DMS79 (cell line): ENCODE data around the gene PLEKHA3.
"Not testable (repeated sequence)": the region's sequence is repeated elsewhere in the genome, so short reads cannot be mapped to it uniquely, and the experiment has no call there.

Experiments
- DNase-seq: peaks from one replicate; lab custom pipeline; 2025; lab: John Stamatoyannopoulos, UW

The PLEKHA3 gene

DNA sequence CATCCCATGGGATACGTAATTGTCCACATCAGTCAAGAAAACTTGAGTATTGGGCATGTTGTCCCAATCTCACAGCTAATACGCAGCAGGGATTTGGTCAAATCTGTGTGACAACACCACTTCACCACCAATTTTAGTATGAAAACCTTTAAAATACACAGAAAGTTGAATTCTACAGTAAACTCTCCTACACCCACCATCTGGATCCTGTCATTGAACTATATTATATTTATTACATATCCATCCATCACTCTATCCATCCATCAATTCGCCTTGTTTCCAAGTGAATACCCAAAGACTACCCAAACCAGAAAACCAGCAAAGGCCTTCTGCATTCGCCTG is 1.0 kb upstream of the PLEKHA3 start:
- DNase-seq = no peak

DNA sequence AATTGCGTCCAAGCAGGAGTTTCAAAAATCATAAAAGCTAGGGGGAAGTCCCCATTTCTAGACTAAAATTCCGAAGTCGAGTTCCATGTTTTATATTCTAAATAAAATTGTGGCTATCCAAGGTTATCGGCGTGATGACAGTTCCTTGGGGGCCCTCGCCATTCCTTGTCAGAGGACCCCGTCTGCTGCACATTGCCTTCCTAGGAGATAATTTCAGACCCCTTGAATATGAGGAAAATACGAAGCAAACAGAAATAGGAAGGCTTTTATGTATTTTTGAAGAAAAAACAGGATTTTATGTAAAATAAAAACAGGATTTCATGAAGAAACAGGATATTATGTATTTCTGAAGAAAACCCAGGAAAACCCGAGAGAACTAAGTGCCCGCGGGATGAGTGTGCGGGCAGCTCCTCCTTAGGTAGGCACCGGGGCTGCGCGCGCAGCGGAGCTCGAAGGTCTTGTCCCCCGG is 465 bp upstream of the PLEKHA3 start:
- DNase-seq = no peak

DNA sequence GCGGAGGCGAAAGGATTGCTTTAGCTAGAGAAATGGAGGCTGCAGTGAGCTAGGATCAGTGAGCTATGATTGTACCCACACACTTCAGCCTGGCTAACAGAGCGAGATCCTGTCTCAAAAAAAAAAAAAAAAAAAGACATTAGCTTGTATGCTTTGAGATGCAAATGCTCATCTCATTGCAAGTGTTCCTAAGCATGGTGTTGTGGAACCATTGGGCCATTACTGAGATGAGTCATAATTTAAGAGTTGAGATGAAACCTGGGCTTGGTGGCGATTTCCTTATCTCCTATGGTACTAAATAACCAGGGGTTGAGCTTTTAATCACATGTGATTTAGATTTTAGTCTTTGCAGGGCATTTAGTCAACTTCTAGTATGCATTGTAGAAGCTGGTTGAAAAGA is 2.2 kb downstream of the PLEKHA3 start:
- DNase-seq = peak; percentile 3

DNA sequence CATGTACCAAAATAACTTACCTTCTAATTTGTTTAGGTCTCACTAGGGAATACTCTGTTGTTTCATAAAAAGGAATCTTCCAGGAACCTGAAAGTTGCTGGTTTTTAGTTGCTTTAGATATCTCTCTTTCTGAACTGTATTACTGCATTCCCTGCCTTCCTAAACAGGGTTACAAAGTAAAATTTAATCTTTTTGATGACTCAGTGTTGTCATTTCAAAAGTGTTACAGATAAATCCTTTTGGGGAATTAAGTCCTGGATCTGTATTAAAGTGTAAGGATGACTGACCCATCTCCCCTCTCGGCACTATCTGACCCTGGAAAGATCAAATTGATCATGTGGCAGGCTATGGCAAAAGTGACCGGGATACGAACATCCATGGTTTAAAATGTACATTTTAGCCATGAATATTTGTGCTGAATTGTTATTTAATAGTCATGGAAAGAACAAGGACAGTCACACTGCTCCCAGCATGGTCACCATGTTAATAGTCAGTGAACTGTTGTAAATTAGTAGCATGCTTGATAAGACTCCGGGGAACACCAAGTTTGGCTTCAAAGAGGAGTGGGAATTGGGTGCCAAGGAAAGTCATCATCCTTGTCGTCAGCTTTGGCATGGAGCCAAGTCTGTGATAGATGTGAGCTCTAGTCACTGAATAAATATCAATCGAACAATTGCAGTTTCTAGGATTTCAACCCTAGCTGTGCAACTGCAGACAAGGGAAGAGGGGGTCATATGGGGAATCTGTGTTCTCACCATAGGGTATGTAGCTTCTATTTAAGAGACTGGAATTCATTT is 4.2 kb downstream of the PLEKHA3 start:
- DNase-seq = peak; percentile 62

DNA sequence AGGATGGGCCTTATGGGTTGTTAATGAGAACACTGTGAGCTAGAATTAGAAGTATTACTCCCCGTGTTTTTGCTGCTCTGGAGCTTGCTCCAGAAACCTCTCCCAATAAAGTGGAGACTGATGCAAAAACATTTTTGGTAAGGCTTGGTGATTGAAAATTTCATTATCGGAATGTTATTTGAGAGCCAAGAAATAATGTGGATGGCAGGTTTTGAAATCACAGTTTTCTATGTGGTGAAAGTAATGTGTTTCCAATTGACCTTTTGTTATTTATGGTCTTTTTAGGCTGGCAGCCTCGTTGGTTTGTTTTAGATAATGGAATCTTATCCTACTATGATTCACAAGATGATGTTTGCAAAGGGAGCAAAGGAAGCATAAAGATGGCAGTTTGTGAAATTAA is 5.1 kb downstream of the PLEKHA3 start:
- DNase-seq = no peak

DNA sequence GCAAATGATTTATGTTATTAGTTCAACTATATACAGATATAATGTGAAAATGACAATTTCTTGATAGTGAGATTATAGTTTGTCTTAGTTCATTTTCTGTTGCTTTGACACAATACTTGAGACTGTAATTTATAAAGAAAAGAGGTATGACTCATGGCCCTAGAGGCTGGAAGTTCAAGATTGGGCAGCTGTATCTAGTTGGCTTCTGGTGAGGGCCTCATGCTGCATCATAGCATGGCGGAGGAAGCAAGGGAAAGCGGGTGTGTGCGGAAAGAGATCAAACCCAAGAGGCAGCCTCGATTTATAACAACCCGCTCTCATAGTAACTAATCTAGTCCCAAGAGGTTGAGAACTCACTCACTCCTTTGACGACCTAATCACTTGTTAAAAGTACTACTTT is 11.4 kb downstream of the PLEKHA3 start:
- no peak for DNase-seq

DNA sequence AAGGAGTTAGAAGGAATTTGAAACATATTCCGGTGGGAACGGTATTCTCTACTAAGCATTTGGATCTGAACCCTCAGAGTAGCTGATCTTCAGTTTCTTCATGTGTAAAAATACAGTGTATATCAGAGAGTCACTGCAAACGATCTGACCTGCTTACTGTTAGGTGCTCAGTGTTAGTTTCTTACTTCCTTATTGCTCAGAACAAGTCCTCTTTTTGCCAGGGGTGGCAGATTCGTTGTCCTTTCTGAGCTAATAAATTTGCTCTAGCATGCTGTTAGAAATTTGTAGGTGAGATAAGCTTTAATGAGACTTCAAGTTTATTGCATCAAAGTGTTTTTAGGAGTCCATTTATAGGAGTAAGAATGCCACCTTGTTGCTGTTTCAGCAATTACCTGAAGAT is 15.8 kb downstream of the PLEKHA3 start:
- no peak for DNase-seq

DNA sequence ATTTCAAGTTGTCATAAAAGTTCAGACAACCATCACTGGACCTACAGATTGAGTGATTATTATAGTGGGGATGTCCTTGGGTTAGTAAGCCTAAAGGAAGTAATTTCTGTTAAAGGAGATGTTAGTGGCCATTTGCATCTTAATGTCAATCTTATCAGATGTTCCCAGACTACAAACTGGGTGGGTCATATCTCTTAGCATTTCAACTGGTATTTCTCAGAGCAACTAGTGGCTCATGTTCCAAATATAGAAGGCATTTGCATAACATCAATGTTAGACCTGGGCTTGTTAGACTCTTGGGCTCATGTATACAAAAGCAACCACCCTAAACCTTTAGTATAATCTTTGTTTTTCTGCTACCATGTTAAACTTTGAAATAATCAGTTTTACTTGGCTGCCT is 17.9 kb downstream of the PLEKHA3 start:
- no peak for DNase-seq

DNA sequence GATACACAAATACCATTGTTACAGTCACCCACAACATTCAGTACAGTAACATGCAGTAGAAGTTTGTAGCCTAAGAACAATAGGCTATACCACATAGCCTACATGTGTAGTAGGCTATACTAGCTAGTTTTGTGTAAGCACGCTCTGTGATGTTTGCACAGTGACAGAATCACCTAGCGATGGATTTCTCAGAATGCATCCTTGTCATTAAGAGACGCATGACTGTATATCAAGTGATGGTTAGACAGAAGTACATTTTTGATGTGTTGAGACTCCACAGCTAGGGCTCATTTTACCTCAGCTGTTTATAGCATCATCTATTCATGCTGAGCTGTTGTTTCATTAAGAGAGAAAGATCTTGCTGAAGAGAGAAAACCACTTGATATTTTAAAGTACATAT is 19.4 kb downstream of the PLEKHA3 start:
- no peak for DNase-seq

DNA sequence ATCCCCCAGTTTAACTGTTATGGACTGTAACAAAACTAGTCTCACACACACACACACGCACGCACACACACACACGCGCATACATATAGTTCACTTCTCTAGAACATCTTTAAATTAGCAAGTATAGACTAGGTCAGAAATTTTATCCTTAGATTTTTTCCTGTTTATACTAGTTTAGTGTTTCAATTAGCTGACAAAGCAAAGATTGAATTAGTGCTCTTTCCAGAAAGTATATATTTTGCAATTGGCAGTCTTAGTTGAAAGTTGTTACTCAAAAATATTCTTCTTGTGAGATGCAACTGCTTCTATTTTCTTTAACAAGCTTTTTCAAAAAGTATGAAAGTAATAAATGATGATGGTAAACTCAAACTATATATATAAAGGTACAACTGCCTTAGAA is 22.5 kb downstream of the PLEKHA3 start:
- no peak for DNase-seq

DNA sequence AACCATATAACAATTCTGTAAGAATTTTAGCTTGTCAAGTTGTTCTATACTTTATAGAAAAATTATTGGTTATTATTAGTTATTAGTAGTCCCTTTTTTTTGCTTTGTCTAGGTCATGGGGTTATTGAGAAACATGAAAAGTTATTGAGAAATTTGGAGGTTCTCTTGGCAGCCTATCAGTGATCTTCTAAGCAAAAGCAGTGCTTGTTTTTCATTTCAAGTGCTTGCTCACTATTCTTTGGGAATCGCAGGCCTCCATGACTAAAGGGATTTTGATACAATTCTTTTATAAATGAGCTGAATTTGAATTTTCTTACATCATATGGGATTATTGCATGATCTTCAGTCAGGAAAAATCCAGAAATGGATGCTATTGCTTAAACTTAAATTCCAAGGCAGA is 25.8 kb downstream of the PLEKHA3 start:
- DNase-seq = no peak

DNA sequence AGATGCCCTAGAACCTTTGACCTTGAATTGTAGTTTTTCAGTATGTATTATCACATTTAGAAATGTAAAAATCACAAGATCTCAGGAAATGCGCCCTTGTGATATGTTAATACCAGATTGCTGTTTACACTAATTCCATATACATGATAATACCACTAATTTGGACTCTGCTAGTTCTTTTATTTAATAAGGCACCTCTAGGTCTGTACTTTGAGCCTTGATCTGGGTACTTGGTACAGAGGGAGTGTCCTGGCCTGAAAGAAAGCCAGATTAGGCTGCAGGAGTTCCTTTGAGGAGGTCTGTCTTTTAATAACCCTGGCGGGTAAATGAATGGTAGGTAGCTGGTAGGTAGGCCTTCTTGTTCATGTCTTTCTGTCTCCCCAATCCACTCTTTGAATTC is 26.3 kb downstream of the PLEKHA3 start:
- no peak for DNase-seq

DNA sequence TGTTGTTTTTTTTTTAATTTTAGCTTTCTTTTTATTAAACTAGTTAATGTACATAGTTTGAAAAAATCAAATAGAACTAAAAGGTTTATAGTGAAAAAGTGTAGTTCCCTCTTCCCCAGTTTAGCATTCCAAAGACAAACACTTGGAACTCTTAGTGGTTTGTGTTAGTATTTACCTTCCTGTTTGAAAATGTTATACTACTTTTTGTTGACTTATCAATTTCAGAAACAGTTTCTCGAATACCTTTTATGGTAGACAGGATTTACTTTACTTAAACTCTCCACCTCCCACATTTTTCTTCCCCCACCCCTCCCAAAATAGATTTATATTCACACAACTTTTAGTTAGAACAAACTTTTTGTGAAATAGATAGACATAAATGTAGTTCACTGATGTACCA is 26.7 kb downstream of the PLEKHA3 start:
- DNase-seq = no peak

DNA sequence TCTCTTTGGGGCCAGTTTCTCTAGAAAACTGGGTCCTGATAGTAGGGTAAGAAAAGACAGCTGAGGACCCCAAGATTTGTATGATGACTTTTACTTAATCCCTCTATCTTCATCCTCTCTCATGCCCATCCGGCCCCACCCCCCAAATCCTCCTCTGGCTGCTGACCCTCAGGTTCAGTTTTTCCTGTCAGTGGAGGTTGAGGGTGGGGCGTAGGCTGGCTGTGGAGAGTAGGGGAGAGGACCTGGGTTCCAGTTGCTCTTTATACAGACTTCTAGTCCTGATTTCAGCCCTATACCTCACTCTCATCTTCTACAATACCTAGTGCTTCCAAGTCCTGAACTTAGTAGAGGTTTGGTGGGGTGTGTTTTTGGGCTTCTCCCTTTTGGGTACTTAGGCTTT is 28.4 kb downstream of the PLEKHA3 start:
- no peak for DNase-seq

DNA sequence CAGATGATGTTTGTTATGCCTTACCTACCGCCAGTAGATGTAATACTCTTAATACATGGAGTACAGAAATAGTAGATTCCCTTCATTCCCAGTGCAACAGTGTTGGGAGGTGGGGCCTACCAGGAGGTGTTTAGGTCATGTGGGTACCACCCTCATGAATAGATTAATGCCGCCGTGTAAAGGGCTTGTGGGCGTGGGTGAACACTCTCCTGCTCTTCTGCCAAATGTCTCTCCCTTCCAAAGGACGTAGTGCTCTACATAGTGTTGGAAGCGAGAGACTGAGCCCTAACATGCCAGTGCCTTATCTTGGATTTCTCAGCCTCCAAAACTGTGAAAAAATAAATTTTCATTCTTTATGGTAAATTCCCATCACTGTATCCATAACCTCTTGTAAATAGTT is 30.1 kb downstream of the PLEKHA3 start:
- DNase-seq = no peak

DNA sequence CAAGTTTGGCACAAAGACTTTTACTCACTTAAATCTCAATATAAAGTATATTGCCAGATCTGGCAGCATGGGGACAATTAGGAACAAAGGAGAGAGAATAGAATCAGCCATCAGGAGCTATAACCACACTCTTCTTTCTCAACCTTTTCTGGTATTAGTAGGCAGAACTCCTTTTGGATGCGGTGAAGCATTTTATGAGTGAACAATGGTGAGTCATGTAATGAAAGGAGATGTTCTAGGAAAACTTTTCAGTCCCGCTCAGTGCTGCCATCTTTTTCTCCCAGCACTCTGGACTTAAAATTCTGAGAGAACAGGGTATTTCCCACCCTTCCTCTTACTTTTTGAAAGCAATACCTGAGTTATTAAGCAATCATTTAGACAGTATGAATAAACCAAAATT is 32.2 kb downstream of the PLEKHA3 start:
- peak; percentile 28 for DNase-seq

DNA sequence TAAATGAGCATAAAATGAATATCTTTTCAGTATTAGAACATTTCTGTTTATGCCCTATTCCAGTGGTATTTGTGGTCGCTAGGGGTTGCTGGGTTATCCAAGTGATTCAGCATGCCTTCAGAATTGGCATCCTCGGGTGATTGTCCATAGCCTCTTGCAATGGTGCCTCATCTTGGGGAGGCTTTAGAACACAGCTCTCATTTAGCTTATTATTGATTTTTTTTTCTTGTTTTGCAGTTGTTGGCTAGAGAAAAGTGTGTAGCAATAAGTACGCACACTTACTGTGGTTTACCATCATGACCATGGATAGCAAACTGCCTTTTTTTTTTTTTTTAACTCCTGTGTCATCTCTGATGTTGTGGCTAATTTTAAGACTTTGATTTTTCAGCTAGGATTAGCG is 33.6 kb downstream of the PLEKHA3 start:
- no peak for DNase-seq

DNA sequence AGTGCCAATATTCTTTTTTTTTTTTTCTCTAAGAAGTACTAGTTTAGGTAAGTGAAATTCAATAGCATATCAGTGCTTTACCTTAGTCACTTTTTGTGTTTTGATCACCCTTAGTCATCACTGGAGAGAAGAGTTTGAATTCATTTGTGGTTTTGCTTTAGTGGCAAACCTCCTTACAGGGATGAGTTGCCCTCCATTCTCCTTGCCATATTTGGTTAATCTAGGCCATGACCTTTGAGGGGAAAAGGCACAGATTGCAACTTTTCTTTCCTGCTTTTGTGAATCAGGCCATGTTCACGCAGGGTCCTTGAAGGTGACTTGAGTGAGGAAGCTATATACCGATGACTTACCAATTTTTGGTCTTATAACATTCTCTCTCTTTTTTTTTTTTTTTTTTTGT is 34.4 kb downstream of the PLEKHA3 start:
- DNase-seq = no peak

DNA sequence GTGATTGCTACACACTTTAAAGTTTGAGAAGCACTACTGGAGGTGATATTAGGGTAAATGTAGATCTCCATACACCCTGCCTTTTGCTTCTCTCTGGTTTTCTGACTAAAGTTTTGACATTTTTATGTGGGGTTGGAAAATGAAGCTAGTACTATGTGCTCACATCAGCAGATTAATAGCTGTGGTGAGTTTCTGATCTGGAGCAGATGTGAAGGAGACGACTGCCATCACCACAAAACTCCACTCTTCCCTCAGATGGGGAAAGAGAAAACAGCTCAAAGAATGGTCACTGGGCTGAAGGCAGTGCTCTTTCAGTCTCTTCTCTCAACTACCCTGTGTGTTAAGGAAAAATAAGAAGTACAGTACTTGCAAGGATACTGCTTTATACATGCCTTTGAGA is 37.2 kb downstream of the PLEKHA3 start:
- DNase-seq = no peak

DNA sequence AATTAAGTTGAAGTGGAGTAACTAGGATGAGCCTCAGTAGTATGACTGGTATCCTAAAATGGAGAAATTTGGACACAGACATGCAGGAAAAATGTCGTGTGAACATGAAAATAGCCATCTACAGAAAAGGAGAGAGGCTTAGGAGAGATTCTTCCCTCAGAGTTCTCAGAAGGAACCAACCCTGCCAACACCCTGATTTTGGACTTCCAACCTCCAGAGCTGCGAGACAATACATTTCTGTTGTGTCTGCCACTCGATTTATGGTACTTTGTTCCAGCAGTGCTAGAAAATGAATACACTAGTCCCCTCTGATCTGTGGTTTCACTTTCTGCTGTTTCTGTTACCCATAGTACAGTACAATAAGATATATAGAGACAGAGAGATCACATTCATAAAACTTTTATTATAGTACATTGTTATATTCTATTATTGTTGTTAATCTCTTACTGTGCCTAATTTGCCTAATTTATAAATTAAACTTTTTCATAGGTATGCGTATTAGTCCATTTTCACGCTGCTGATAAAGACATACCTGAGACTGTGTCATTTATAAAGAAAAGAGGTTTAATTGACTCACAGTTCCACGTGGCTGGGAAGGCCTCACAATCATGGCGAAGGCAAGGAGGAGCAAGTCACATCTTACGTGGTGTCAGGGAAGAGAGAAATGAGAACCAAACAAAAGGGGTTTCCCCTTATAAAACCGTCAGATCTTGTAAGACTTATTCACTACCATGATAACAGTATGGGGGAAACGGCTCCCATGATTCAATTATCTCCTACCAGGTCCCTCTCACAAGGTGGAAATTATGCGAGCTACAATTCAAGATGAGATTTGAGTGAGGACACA is 41.3 kb downstream of the PLEKHA3 start:
- DNase-seq = no peak

DNA sequence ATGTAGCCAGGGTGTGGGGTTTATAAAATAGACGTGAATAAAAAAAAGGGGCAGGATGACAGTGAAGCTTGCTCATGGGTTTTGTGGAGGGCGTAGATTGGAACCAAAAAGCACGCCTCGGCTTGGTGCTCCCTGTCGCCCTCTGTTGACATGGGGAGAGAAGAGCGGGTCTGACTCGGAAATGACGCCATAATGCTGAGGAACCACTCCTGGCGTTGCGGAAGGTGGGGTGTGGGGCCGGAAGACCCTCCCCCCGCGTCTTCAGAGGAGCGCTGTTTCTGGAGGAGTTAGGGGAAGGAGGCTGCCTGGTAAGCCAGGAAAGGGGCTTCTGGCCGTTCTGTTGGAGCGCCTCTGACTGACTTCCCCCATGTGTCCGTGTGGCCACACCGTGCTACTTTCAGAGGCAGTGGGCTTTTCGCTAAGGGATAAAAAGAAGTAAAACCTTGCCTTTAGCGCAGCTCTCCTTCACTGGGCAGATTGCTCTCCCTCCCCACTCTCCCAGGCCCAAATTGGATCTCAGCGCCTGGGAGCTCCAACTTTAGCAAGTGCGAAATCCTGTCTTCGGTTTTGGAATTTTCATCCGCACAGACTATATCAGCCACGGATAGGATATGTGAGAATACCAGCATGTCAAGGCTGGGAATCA is 42.8 kb downstream of the PLEKHA3 start:
- peak; percentile 7 for DNase-seq

DNA sequence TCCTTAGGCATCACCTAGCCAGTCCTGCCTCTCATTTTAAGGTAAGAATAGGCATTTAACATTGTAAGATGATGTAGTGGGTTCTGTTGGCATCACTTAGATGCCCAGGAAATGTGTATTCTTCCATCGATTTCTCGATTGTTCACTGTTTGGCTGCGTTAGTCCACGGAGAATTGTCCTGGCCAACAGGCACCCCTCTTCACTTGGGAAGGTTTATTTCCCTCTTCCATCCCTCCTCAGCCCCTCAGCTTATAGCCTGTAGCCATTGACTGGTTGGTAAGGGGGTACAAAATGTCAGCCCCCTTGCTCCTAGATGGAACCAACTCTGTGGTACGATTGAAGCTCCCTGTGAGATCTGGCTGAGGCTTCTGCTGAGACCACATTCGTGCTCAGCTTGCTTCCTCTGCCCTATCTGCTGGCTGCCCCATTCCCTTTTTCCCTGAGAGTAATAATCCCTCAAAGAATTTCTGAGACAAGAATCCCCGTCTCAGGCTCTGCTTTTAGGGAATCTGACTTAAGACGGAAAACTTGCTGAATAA is 43.4 kb downstream of the PLEKHA3 start:
- DNase-seq = no peak

DNA sequence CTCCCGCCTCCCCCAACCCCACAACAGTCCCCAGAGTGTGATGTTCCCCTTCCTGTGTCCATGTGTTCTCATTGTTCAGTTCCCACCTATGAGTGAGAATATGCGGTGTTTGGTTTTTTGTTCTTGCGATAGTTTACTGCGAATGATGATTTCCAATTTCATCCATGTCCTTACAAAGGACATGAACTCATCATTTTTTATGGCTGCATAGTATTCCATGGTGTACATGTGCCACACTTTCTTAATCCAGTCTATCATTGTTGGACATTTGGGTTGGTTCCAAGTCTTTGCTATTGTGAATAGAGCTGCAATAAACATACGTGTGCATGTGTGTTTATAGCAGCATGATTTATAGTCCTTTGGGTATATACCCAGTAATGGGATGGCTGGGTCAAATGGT is 44.8 kb downstream of the PLEKHA3 start:
- DNase-seq = not testable (repeated sequence)
